ENCODE results near the gene HELZ2.
"Not testable (repeated sequence)": the region's sequence is repeated elsewhere in the genome, so short reads cannot be mapped to it uniquely, and the experiment has no call there.

HELZ2 gene

GRCh38 chr20:63563225-63563935 lies 10.7 kb downstream of the HELZ2 start:
- no peak for DNase-seq

GRCh38 chr20:63562461-63563224 lies 11.4 kb downstream of the HELZ2 start:
- DNase-seq = no peak

GRCh38 chr20:63561624-63562396 lies 12.2 kb downstream of the HELZ2 start:
- DNase-seq = no peak

- no peak for DNase-seq
These were observed 13.0 kb downstream of the HELZ2 start for GRCh38 chr20:63560856-63561609.

- no peak for DNase-seq
These were observed 13.7 kb downstream of the HELZ2 start for GRCh38 chr20:63560333-63560805.

- not testable (repeated sequence) for DNase-seq
These were observed 14.3 kb downstream of the HELZ2 start for GRCh38 chr20:63559485-63560332.

- DNase-seq = no peak
These were observed 15.1 kb downstream of the HELZ2 start for GRCh38 chr20:63558804-63559484.

- DNase-seq = no peak
These were observed 16.6 kb downstream of the HELZ2 start for GRCh38 chr20:63557481-63557891.

GRCh38 chr20:63556873-63557478 lies 17.1 kb downstream of the HELZ2 start:
- no peak for DNase-seq

- no peak for DNase-seq
These were observed 18.2 kb downstream of the HELZ2 start for GRCh38 chr20:63555661-63556381.

GRCh38 chr20:63554361-63555278 lies 19.4 kb downstream of the HELZ2 start:
- no peak for DNase-seq

GRCh38 chr20:63553933-63554290 lies 20.1 kb downstream of the HELZ2 start, which contains the start of gene FNDC11:
Gene FNDC11 (plus strand): TSS chr20:63554159. CDS start chr20:63555664, 1,505 bp downstream.
- no peak for DNase-seq

GRCh38 chr20:63553251-63553932 lies 20.6 kb downstream of the HELZ2 start:
- peak; percentile 80 for DNase-seq

GRCh38 chr20:63552481-63553249 lies 21.4 kb downstream of the HELZ2 start:
- peak; percentile 44 for DNase-seq

GRCh38 chr20:63551068-63551467 lies 23.0 kb downstream of the HELZ2 start:
- no peak for DNase-seq

GRCh38 chr20:63549679-63550282 lies 24.3 kb downstream of the HELZ2 start:
- no peak for DNase-seq

GRCh38 chr20:63549019-63549418 lies 25.0 kb downstream of the HELZ2 start:
- DNase-seq = no peak
